Activated CD8-positive, alpha-beta memory T cell treated with anti-CD3 and anti-CD28 coated beads for 4 hours (primary cell): ENCODE results near the gene NEB.
"Not testable (repeated sequence)": the region's sequence is repeated elsewhere in the genome, so short reads cannot be mapped to it uniquely, and the experiment has no call there.

ENCODE experiments used
- DNase-seq, 2 donors: peaks; one replicate each; pipeline ENCODE4 v3.0.0-alpha.2; 2020; ENCODE audit warnings: low read depth in 2 of 2

Gene NEB

DNA sequence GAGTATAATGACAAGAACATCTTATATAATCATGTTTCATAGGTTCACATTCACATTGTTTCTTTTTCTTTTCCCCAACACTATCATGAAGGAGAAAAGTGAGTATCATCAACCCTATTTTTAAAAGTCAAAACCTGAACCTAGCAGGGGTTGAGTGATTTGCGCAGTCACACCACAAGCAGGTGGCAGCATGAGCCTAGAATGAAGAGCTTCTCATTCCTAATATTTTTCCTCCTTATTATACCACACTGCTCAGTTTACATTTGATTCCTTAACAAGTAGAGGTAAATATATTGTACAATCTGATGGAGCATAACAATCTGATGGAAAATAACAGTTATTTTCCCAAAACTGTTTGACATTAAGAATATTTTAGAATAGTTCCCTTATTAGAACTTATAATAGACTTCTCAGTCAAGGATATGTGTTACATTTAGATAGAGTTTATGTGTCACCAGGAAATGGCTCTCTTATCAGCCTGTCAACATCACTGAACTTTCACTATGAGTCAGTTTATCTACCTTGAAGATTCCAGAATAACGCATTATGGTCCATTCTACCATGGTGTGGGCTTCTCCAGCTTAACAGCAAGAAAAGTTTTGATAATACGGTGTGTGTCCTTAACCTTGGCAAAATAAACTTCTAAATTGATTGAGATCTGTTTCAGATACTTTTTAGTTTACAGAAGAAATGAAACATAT is 119.5 kb downstream of the NEB start:
- DNase-seq, result no peak

GRCh38 chr2:151614159-151614558 is 120.1 kb downstream of the NEB start:
- no peak for DNase-seq

- no peak for DNase-seq
Observed at GRCh38 chr2:151611351-151611750, 122.9 kb downstream of the NEB start.

GRCh38 chr2:151610310-151610709 is 124.0 kb downstream of the NEB start:
- no peak for DNase-seq

DNA sequence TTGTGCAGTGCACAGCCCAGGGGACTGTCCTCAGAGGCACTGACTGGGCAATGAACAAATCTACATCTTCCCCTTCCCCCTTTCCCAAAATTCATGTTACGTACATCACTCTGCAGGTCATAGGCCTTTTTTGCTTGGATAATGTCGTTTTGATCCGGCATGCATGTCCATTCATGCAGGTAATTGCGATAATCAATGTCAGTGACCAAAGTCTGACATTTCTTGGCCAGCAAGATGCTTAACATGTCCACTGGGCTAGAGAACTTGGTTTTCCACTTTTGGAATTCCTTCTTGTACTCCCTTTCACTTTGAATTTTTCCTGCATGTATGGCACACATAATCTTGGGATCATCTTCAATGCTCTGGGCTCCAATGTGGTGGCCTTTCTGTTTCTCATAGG is 124.6 kb downstream of the NEB start:
- DNase-seq, result no peak

- not testable (repeated sequence) for DNase-seq
Observed at GRCh38 chr2:151607459-151608424, 126.5 kb downstream of the NEB start.

DNA sequence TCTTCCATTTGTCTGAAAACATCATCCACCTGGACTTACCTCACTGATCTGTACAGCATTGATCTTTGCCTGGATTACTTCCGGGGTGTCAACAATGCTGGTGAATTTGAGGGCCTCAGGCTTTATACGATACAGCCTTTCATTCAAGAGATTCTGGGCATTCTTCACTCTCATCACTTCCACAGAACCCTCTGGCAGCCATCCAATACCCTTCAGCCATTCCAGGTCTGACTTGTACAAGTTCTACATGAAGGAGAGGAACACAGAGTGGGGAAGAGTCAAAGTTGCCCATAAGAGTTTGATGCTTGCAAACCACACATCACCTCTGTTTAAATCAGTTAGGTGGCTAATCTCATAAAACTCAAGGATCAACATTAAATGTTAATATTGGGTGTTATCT is 130.7 kb downstream of the NEB start:
- not testable (repeated sequence) for DNase-seq

DNA sequence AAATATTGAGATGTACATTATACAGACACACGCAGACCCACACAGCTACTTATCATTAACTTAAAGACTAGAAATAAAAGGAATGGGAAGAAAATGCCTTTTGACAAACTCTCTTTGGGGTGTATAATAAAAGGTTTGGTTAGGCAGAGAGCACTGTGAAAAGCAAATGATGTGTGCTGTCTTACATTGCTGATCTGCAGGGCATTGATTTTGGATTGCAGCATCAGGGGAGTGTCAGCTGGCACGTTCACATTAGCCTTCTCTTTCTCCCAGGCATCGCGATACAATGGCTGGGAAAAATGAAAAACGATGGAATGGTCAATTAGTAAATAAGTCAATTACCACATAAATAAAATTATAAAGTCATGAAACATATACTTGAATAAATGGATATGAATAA is 131.9 kb downstream of the NEB start:
- not testable (repeated sequence) for DNase-seq

DNA sequence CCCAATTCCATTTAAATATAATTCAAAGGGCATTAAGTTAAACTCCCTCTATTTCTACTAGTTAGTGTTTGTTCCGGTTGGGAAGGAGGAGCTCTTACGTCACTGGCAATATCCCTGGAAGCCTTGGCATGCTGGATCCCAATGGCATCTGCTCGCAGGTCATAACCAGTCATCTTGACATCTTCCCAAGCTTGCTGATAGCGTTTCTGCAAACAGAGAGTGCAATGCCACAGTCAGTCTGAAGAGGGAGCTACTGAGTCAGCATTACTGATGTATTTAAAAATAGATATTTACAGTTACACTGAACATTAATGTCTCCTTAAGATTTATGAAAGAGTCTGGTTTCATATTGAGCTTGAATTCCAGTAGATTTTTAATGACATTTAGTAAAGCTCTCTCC is 132.5 kb downstream of the NEB start:
- not testable (repeated sequence) for DNase-seq

- DNase-seq, result not testable (repeated sequence)
Observed at GRCh38 chr2:151596903-151597608, 137.2 kb downstream of the NEB start.

GRCh38 chr2:151591908-151592255 is 142.4 kb downstream of the NEB start:
- DNase-seq, result not testable (repeated sequence)

- DNase-seq, result not testable (repeated sequence)
Observed at GRCh38 chr2:151591250-151591907, 142.9 kb downstream of the NEB start.

DNA sequence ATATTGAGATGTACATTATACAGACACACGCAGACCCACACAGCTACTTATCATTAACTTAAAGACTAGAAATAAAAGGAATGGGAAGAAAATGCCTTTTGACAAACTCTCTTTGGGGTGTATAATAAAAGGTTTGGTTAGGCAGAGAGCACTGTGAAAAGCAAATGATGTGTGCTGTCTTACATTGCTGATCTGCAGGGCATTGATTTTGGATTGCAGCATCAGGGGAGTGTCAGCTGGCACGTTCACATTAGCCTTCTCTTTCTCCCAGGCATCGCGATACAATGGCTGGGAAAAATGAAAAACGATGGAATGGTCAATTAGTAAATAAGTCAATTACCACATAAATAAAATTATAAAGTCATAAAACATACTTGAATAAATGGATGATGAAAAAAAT is 153.0 kb downstream of the NEB start:
- DNase-seq, result not testable (repeated sequence)

DNA sequence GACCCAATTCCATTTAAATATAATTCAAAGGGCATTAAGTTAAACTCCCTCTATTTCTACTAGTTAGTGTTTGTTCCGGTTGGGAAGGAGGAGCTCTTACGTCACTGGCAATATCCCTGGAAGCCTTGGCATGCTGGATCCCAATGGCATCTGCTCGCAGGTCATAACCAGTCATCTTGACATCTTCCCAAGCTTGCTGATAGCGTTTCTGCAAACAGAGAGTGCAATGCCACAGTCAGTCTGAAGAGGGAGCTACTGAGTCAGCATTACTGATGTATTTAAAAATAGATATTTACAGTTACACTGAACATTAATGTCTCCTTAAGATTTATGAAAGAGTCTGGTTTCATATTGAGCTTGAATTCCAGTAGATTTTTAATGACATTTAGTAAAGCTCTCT is 153.6 kb downstream of the NEB start:
- not testable (repeated sequence) for DNase-seq

DNA sequence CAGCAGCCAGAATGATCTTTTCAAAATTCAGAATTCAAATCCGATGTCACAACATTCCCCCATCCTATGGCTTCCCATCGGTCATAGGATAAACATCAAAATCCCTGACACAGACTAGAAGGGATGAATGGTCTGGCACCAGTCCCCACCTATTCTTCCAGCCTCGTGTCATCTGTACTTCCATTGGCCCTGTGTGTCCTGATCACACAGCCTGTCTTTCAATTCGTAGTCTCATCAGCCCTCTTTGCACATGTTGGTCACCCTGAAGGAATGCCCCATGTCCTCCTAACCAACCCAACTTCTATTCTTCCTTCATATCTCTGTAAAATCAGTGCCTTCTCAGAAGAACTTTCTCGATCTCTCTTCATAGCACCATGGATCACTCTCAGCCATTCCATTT is 157.2 kb downstream of the NEB start:
- no peak for DNase-seq

- no peak for DNase-seq
Observed at GRCh38 chr2:151576080-151576479, 158.2 kb downstream of the NEB start.

GRCh38 chr2:151575338-151575737 is 158.9 kb downstream of the NEB start:
- DNase-seq, result no peak

GRCh38 chr2:151570191-151570590 is 164.1 kb downstream of the NEB start:
- DNase-seq, result no peak

DNA sequence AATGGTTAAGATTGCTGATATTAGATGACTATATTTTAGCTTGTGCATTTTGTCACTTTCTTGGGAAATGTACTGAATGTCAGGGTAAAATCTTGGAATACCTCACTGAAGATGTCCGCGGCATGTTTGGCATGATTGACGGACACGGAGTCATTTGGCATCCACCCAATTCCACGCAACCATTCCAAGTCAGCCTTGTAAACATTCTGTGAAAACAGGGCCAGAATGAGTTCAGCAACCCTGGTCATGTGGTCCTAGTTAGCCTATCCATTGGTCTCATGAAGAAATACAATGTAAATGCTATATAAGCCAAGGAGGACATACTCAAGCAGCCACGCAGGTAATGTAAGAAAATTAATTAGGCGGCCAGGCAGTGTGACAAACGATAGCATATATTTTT is 165.1 kb downstream of the NEB start:
- DNase-seq, result no peak

DNA sequence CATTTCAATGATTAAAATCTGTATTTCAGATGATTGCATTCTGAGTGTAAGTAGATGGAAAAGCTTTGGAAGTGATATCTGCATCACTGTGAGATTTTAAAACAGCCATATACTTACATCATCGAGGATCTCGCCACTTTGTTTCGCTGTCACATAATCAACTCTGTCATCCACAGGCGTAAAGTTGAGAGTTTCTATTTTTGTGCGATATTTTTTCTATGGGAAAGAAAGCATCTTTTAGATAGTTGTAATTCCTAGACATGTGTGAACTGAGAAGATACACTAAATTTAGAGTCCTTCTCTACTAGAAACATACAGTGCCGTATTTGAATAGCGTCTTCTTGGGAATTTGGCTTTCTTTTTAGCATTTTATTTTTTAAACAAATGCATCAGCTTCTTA is 165.8 kb downstream of the NEB start:
- DNase-seq, result no peak

DNA sequence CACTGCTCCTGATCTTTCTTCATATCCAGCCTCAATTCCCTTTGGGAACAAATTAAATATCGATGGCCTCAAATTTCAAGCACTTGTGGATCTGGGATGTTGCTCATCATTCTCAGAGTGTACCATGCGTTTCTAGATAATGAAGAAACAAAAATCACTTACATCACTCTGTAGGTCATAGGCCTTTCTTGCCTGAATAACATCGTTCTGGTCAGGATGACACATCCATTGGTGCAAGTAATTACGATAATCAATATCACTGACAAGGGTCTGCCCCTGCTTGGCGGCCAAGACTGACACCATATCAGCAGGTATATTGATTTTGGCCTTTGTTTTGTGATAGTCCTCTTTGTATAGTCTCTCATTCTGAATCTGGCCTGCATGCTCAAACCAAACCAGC is 167.3 kb downstream of the NEB start:
- no peak for DNase-seq

GRCh38 chr2:151562398-151562797 is 171.9 kb downstream of the NEB start:
- DNase-seq, result no peak
